Right renal cortex interstitium (tissue), 3 donors: ENCODE measurements around the gene FGF6. TPM values are rescaled to one million over a fixed set of nuclear protein-coding genes. Genes with fewer than 3 reads are reported as not detected.
"Not testable (repeated sequence)": the region's sequence is repeated elsewhere in the genome, so short reads cannot be mapped to it uniquely, and the experiment has no call there.

ENCODE experiments used
- DNase-seq, 3 donors: peaks; one replicate each; pipeline ENCODE4 v3.0.0-alpha.2; 2013; ENCODE audit warnings: low read depth in 3 of 3, low spot score in 2 of 3
- polyA plus RNA-seq, 3 donors: library from polyadenylated mRNA; unstranded; fragments of 120-200 nt; gene quantifications; one replicate each; pipeline ENCODE4 v1.2.1, GENCODE V29; 2013; ENCODE audit not compliant: insufficient read length in 3 of 3

Gene FGF6
- not detected for polyA plus RNA-seq

GRCh38 chr12:4445156-4446101 is at the start of gene FGF6:
FGF6 (minus strand) TSS chr12:4445815; CDS start chr12:4445570, 245 bp downstream.
- no peak for DNase-seq

GRCh38 chr12:4490973-4491372 is 45.4 kb upstream of the FGF6 start:
- no peak for DNase-seq

GRCh38 chr12:4489556-4489955 is 43.9 kb upstream of the FGF6 start:
- DNase-seq: no peak

GRCh38 chr12:4486980-4487379 is 41.4 kb upstream of the FGF6 start:
- no peak for DNase-seq

GRCh38 chr12:4486049-4486699 is 40.6 kb upstream of the FGF6 start:
- no peak for DNase-seq

GRCh38 chr12:4483885-4484823 is 38.5 kb upstream of the FGF6 start:
- no peak for DNase-seq

GRCh38 chr12:4482936-4483335 is 37.3 kb upstream of the FGF6 start:
- no peak for DNase-seq

- DNase-seq: no peak
Measured at GRCh38 chr12:4478933-4479332, 33.3 kb upstream of the FGF6 start.

GRCh38 chr12:4477129-4477528 is 31.5 kb upstream of the FGF6 start:
- DNase-seq: no peak

GRCh38 chr12:4472046-4472445 is 26.4 kb upstream of the FGF6 start:
- no peak for DNase-seq

- no peak for DNase-seq
Measured at GRCh38 chr12:4471256-4471655, 25.6 kb upstream of the FGF6 start.

GRCh38 chr12:4468994-4469393 is 23.4 kb upstream of the FGF6 start:
- no peak for DNase-seq

- no peak for DNase-seq
Measured at GRCh38 chr12:4460761-4461160, 15.1 kb upstream of the FGF6 start.

- DNase-seq: not testable (repeated sequence)
Measured at GRCh38 chr12:4455849-4456248, 10.2 kb upstream of the FGF6 start.

GRCh38 chr12:4454315-4454860 is 8.8 kb upstream of the FGF6 start:
- DNase-seq: no peak

GRCh38 chr12:4451694-4452093 is 6.1 kb upstream of the FGF6 start:
- no peak for DNase-seq

GRCh38 chr12:4450551-4451112 is 5.0 kb upstream of the FGF6 start:
- DNase-seq: no peak

GRCh38 chr12:4449851-4450221 is 4.2 kb upstream of the FGF6 start:
- no peak for DNase-seq

GRCh38 chr12:4448943-4449850 is 3.6 kb upstream of the FGF6 start:
- no peak for DNase-seq
